MM.1S (cell line): ENCODE measurements around the gene OR2A25.

Experiments used
- EZH2 ChIP-seq: fragments of 300-600 bp; sonication (generic); optimal IDR thresholded peaks from 2 replicates; pipeline ENCODE3; 2017; ENCODE audit warnings: low read depth, mild to moderate bottlenecking, antibody characterized with exemption, low read length, mixed read lengths
- EZH2phosphoT487 ChIP-seq: fragments of 300-600 bp; sonication (generic); IDR thresholded peaks from 2 replicates; pipeline ENCODE4 v1.6.1; 2018; ENCODE audit warnings: antibody characterized with exemption, low read length
- TF ChIP-seq, protein P1 (sequence below): fragments of 300-600 bp; sonication (generic); IDR thresholded peaks from 2 replicates; pipeline ENCODE4 v1.5.1; 2016; ENCODE audit warnings: antibody characterized with exemption, low read length, mixed read lengths

DNA sequence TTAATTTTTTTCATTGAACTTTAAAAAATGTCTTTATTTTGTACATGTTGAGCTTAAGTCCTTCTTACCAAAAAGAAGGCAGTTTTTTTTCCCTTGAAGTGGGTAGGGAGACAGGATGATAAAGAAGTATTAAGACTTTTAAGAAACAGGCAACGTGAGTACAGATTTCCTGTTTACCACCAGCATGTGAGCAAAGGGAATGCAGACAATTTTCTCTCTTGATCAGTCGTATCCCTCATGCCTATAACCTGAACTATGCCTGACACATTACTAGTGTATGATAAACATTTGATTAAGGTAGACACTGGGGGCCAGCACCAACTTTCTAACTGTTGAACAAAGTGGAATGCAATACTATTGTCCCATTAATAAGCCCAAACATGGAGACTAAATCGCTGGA, 31.0 kb downstream of the OR2A25 start:
- TF ChIP-seq, protein P1, sequence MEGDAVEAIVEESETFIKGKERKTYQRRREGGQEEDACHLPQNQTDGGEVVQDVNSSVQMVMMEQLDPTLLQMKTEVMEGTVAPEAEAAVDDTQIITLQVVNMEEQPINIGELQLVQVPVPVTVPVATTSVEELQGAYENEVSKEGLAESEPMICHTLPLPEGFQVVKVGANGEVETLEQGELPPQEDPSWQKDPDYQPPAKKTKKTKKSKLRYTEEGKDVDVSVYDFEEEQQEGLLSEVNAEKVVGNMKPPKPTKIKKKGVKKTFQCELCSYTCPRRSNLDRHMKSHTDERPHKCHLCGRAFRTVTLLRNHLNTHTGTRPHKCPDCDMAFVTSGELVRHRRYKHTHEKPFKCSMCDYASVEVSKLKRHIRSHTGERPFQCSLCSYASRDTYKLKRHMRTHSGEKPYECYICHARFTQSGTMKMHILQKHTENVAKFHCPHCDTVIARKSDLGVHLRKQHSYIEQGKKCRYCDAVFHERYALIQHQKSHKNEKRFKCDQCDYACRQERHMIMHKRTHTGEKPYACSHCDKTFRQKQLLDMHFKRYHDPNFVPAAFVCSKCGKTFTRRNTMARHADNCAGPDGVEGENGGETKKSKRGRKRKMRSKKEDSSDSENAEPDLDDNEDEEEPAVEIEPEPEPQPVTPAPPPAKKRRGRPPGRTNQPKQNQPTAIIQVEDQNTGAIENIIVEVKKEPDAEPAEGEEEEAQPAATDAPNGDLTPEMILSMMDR = no peak
- TF ChIP-seq EZH2phosphoT487 (no peak), EZH2 (no peak)
